H1 (cell line): ENCODE data around the gene CTDNEP1. TPM values are rescaled to one million over a fixed set of nuclear protein-coding genes. Genes with fewer than 3 reads are reported as not detected.

Source experiments
- CHD1 ChIP-seq: IDR thresholded peaks from 2 replicates; pipeline ENCODE4 v1.6.1; 2012; ENCODE audit warnings: low read depth, low read length, improper control_type of control experiment
- GTF2F1 ChIP-seq: IDR thresholded peaks from 2 replicates; pipeline ENCODE4 v1.6.1; 2012; ENCODE audit warnings: low read depth, low read length, improper control_type of control experiment, borderline replicate concordance
- POLR2A ChIP-seq, 2 experiments: IDR thresholded peaks; 1 replicate in 1 of 2; 2 replicates in 1 of 2; pipeline ENCODE4 v1.6.1; 2011; ENCODE audit warnings: low read depth in 2 of 2, low read length in 2 of 2, mild to moderate bottlenecking in 2 of 2; ENCODE audit errors: control extremely low read depth in 1 of 2
- SP2 ChIP-seq: IDR thresholded peaks from 2 replicates; pipeline ENCODE4 v1.6.1; 2012; ENCODE audit warnings: mild to moderate bottlenecking, low read length, inconsistent platforms
- polyA plus RNA-seq, 7 experiments: library from polyadenylated mRNA; depleted of rRNA in 3 of 7; stranded (reverse) in 5 of 7; unstranded in 2 of 7; fragments of >200 nt in 5 of 7; fragments of 200-250 nt in 2 of 7; gene quantifications; 1 replicate in 5 of 7; 2 replicates in 1 of 7; 4 replicates in 1 of 7; pipeline versions ENCODE4 v1.2.1 to v1.2.3, GENCODE V29; 2011 to 2013; ENCODE audit warnings: missing spikeins in 2 of 7, mixed read lengths in 2 of 7
- total RNA-seq: library from RNA; stranded (reverse); fragmentation: NEBNext Ultra II Directional; extraction: Animal tissue kit (Norgen Biotek cat#: 25700); gene quantifications from 2 replicates; pipeline ENCODE4 v1.2.1, GENCODE V29; 2021

Gene CTDNEP1
- total and polyA plus RNA-seq, 2 of the 8 experiments (the other 6 are each of a cell fraction or from before 2014, with no cell fraction given): 114 to 123 TPM

- TF ChIP-seq SP2: no peak
- TF ChIP-seq GTF2F1: no peak
- TF ChIP-seq POLR2A (IDR thresholded peaks at IDR 0.05; ENCODE audit: control extremely low read depth in 1 of 2, low read depth in 2 of 2, low read length in 2 of 2): no peak
- TF ChIP-seq CHD1: no peak
Observed at GRCh38 chr17:7243453-7243729, 8.1 kb downstream of the CTDNEP1 start (continued).
